OCI-LY7 (cell line): ENCODE measurements around the gene CDKN1C. TPM values are rescaled to one million over a fixed set of nuclear protein-coding genes. Genes with fewer than 3 reads are reported as not detected.

Experiments
- BruUV-seq: library from RNA; stranded (reverse); fragments of 400-500 nt; replicated peaks from 2 replicates; lab custom pipeline; 2021; lab: Mats Ljungman, UMichigan
- CTCF ChIA-PET: fragments of 300-600 bp; sonication (Branson Sonifier 250); formaldehyde crosslinking; loops from one replicate; lab custom pipeline; 2022; ENCODE audit warnings: antibody characterized with exemption; ENCODE audit not compliant: unreplicated experiment; lab: Charles Lee
- POLR2A ChIA-PET: fragments of 300-600 bp; sonication (Branson Sonifier 250); formaldehyde crosslinking; loops from one replicate; lab custom pipeline; 2022; ENCODE audit warnings: antibody characterized with exemption; lab: Charles Lee
- DNase-seq: peaks from one replicate; pipeline ENCODE4 v3.0.0-alpha.2; 2015; ENCODE audit warnings: low spot score
- H2AFZ ChIP-seq: fragments of 200-600 bp; sonication (generic), shearing (Covaris generic); 2 replicates; pipeline ENCODE4 v1.6.1; 2014; ENCODE audit warnings: mild to moderate bottlenecking, antibody characterized with exemption, low read length, moderate library complexity
- H3K27ac ChIP-seq: fragments of 200-600 bp; sonication (generic); 2 replicates; pipeline ENCODE4 v1.5.1; 2014; ENCODE audit warnings: mixed run types, low read depth, mild to moderate bottlenecking, moderate library complexity, low read length, inconsistent platforms; ENCODE audit not compliant: poor library complexity, severe bottlenecking
- H3K36me3 ChIP-seq: fragments of 200-600 bp; sonication (generic); 2 replicates; pipeline ENCODE4 v1.6.1; 2014; ENCODE audit warnings: mild to moderate bottlenecking, antibody characterized with exemption, low read length, moderate library complexity, mixed read lengths; ENCODE audit not compliant: insufficient read depth
- H3K4me1 ChIP-seq: fragments of 200-600 bp; sonication (generic); 2 replicates; pipeline ENCODE4 v1.5.1; 2014; ENCODE audit warnings: mild to moderate bottlenecking, low read length; ENCODE audit not compliant: insufficient read depth, poor library complexity, severe bottlenecking
- H3K4me2 ChIP-seq: fragments of 200-600 bp; sonication (generic); 2 replicates; pipeline ENCODE4 v1.6.1; 2014; ENCODE audit warnings: mild to moderate bottlenecking, low read length
- H3K4me3 ChIP-seq: fragments of 200-600 bp; sonication (generic); 2 replicates; pipeline ENCODE4 v1.5.1; 2014; ENCODE audit warnings: mild to moderate bottlenecking, low read depth, low read length; ENCODE audit not compliant: poor library complexity, severe bottlenecking
- H3K79me2 ChIP-seq: fragments of 200-600 bp; sonication (generic); 2 replicates; pipeline ENCODE4 v1.6.1; 2016; ENCODE audit warnings: low read depth, mild to moderate bottlenecking, low read length, moderate library complexity, mixed read lengths; ENCODE audit not compliant: insufficient read depth
- H3K9me2 ChIP-seq: fragments of 200-600 bp; sonication (generic); 2 replicates; pipeline ENCODE4 v1.6.1; 2016; ENCODE audit warnings: mild to moderate bottlenecking, low read length, mixed read lengths; ENCODE audit not compliant: insufficient read depth
- H3K9me3 ChIP-seq: fragments of 200-600 bp; sonication (generic); 2 replicates; pipeline ENCODE4 v1.6.1; 2014; ENCODE audit warnings: mild to moderate bottlenecking, mixed run types, low read length, mixed read lengths
- H4K20me1 ChIP-seq: fragments of 200-600 bp; sonication (generic); 2 replicates; pipeline ENCODE4 v1.6.1; 2014; ENCODE audit warnings: mild to moderate bottlenecking, antibody characterized with exemption, low read length, moderate library complexity, mixed read lengths; ENCODE audit not compliant: insufficient read depth
- CTCF ChIP-seq: fragments of 200-600 bp; sonication (generic); conservative IDR thresholded peaks from 2 replicates; pipeline ENCODE4 v1.5.1; 2014; ENCODE audit warnings: mild to moderate bottlenecking, antibody characterized with exemption, low read length, moderate library complexity, mixed read lengths
- EZH2phosphoT487 ChIP-seq: fragments of 200-600 bp; sonication (generic); IDR thresholded peaks from 2 replicates; pipeline ENCODE4 v1.6.1; 2018; ENCODE audit warnings: low read depth, borderline replicate concordance, mild to moderate bottlenecking, mixed run types, antibody characterized with exemption, low read length, moderate library complexity, mixed read lengths
- intact Hi-C: fragments of 100-400 bp; cut with micrococcal nuclease; formaldehyde crosslinking; loops from one replicate; pipeline ENCODE4 v1.10.0; 2022; ENCODE audit not compliant: unreplicated experiment
- total RNA-seq, 2 experiments: library from RNA; depleted of rRNA in 1 of 2; stranded (reverse); fragments of >200 nt in 1 of 2; shearing (Covaris generic) in 1 of 2; gene quantifications; 2 replicates each; pipeline ENCODE4 v1.2.3, GENCODE V29; 2014 to 2022

CDKN1C gene
- total RNA-seq, 2 experiments from 2014 or later = 0.13 to 0.55 TPM

GRCh38 chr11:2865922-2866577, 19.5 kb downstream of the CDKN1C start:
- no peak overlapping the region for H2AFZ ChIP-seq
- no peaks in the 10 kb centered on the region for H3K36me3 ChIP-seq
- POLR2A ChIA-PET = interaction anchor here (0.6 kb wide), 1 partner anchor 134 kb away, joined by 3 read pairs; no protein-coding TSS in a partner anchor
- TF ChIP-seq CTCF (no peak), EZH2phosphoT487 (no peak)
- H3K27ac ChIP-seq = no peak overlapping the region
- H3K4me2 ChIP-seq = no peak overlapping the region
- no peak for DNase-seq
- no peaks in the 10 kb centered on the region for H3K9me3 ChIP-seq
- no TSS peak for BruUV-seq
- H3K9me2 ChIP-seq = no peaks in the 10 kb centered on the region
- H4K20me1 ChIP-seq = no peaks in the 10 kb centered on the region
- H3K79me2 ChIP-seq = no peaks in the 10 kb centered on the region
- intact Hi-C loops = no loop called here
- no peak overlapping the region for H3K4me3 ChIP-seq
- H3K4me1 ChIP-seq = no peaks in the 10 kb centered on the region
- CTCF ChIA-PET = no interaction called here

- BruUV-seq = no TSS peak
- Histone ChIP-seq H3K9me3 (no peaks in the 10 kb centered on the region), H3K4me3 (no peak overlapping the region), H3K9me2 (no peaks in the 10 kb centered on the region), H3K36me3 (no peaks in the 10 kb centered on the region), H3K79me2 (no peaks in the 10 kb centered on the region), H3K4me1 (no peaks in the 10 kb centered on the region), H3K4me2 (no peak overlapping the region), H3K27ac (no peak overlapping the region), H2AFZ (no peak overlapping the region), H4K20me1 (no peaks in the 10 kb centered on the region)
- ChIA-PET CTCF (no interaction called here), POLR2A (no interaction called here)
- TF ChIP-seq CTCF (no peak), EZH2phosphoT487 (no peak)
- DNase-seq = no peak
- intact Hi-C loops = no loop called here
Measured at GRCh38 chr11:2864901-2865300, 20.7 kb downstream of the CDKN1C start.

GRCh38 chr11:2863276-2863618, 22.3 kb downstream of the CDKN1C start:
- no peak overlapping the region for H3K4me3 ChIP-seq
- H2AFZ ChIP-seq = no peak overlapping the region
- H3K27ac ChIP-seq = no peak overlapping the region
- H3K79me2 ChIP-seq = no peaks in the 10 kb centered on the region
- TF ChIP-seq EZH2phosphoT487 = no peak
- TF ChIP-seq CTCF = no peak
- H3K36me3 ChIP-seq = no peaks in the 10 kb centered on the region
- no TSS peak for BruUV-seq
- DNase-seq = no peak
- H4K20me1 ChIP-seq = no peaks in the 10 kb centered on the region
- no peak overlapping the region for H3K4me2 ChIP-seq
- no peaks in the 10 kb centered on the region for H3K9me3 ChIP-seq
- H3K4me1 ChIP-seq = no peaks in the 10 kb centered on the region
- H3K9me2 ChIP-seq = no peaks in the 10 kb centered on the region
- intact Hi-C loops = no loop called here
- CTCF ChIA-PET = no interaction called here
- POLR2A ChIA-PET = no interaction called here
